Glomerular visceral epithelial cell (primary cell): ENCODE results near the gene SPP1.
"Not testable (repeated sequence)": the region's sequence is repeated elsewhere in the genome, so short reads cannot be mapped to it uniquely, and the experiment has no call there.

Experiments used
- DNase-seq: peaks from one replicate; pipeline ENCODE4 v3.0.0-alpha.2; 2016; ENCODE audit errors: extremely low spot score

Gene SPP1

DNA sequence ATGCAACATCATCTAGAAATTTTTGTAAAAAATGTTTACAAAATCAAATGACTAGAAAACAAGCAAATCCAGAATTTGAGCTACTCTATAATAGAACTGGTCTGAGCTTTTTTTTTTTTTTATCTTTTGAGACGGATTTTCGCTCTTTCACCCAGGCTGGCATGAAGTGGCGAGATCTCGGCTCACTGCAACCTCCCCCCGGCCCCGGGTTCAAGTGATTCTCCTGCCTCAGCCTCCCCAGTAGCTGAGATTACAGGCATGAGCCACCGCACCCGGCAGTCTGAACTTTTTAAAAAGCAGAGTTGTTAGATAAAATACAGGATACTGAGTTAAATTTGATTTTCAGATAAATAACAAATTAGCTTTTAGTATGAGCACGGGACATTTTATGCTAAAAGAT is 11.0 kb downstream of the SPP1 start:
- DNase-seq = no peak

GRCh38 chr4:87989765-87990164 is 14.3 kb downstream of the SPP1 start:
- no peak for DNase-seq

DNA sequence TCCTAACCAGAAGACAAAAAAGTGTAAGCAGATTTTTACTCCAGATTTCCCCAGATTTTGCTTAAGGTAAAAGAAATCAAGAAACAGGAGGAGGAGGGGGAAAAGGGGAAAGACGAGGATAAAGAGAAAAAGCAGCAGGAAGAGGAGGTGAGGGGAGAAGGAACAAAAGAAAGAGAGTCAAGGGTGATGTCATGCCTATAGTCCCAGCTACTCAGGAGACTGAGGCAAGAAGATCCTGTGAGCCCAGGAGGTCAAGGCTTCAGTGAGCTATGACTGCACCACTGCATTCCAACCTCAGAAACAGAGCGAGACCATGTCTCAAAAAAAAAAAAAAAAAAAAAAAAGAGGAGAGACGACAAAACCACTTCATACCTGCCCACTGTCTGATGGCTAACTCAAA is 19.9 kb downstream of the SPP1 start:
- no peak for DNase-seq

DNA sequence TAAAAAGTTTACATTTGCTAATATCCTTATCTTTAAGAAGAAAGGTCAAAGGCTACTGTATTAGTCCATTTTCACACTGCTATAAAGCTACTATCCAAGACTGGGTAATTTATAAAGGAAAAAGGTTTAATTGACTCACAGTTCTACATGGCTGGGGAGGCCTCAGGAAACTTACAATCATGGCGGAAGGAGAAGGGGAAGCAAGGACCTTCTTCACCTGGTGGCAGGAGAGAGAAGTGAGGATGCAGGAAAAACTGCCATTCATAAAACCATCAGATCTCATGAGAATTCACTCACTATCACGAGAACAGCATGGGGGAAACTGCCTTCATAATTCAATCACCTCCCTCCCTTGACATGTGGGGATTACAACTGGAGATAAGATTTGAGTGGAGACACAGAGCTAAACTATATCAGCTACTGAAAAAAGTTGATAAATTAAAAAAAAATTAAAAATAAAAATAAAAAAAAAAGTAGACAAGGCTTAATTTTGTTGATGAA is 23.7 kb downstream of the SPP1 start:
- not testable (repeated sequence) for DNase-seq

GRCh38 chr4:88001871-88002270 is 26.4 kb downstream of the SPP1 start:
- DNase-seq = no peak

DNA sequence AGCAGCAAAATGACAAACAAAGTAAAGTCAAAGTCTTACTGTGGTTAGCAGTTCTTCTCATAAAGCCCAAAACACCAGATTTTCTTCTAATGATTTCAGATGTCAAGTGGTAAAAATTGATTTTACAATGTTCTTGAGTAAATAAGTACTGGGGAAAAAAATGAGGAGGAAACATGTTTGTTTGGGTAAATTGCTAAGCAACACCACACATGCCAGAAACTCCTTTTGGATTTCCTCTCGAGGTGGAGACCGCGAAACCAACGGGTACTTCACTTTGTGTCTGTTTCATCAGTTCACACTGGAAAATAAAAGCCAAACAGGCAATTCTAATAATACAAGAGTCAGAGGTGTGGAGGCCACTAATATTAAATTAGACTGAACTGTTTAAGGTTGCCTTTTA is 27.3 kb downstream of the SPP1 start:
- no peak for DNase-seq

GRCh38 chr4:88003261-88003660 is 27.7 kb downstream of the SPP1 start:
- DNase-seq = no peak

DNA sequence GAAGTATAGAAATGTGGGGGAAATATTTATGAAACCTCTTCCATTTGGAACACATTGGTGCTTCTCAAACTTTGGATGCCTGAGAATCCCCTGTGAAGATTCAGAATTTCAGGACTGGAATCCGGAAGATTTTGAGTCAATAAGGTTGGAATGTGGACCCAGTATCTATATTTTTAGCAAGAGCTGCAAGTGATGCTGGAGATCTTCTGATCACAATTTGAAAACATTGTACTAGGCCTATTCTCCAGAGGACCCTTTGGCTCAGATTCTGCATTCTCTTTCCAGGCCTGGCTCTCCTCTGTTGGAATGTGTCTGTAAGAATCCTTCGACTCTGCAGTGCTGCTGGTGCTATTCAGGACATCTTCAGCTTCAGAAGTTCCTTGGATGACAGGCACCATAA is 29.6 kb downstream of the SPP1 start:
- DNase-seq = no peak

DNA sequence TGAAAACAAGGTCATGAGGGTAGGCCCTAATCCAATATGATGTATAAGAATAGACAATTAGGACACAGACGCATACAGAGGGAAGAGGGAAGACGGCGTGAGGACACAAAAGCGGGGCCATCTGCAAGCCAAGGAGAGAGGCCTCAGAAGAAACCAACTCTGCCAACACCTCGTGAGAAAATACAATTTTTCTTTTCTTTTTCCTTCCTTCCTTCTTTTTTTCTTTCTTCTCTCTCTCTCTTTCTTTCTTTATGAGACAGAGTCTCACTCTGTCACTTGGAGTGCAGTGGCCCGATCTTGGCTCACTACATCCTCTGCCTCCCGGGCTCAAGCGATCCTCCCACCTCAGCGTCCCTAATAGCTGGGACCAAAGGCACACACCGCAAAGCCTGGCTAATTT is 30.4 kb downstream of the SPP1 start:
- no peak for DNase-seq

GRCh38 chr4:88006956-88007303 is 31.4 kb downstream of the SPP1 start:
- no peak for DNase-seq

GRCh38 chr4:88007304-88008121 is 32.0 kb downstream of the SPP1 start, which contains the start of gene PKD2:
PKD2 (plus strand) TSS chr4:88007635; CDS start chr4:88007734, 99 bp downstream.
- DNase-seq = peak; percentile 85

DNA sequence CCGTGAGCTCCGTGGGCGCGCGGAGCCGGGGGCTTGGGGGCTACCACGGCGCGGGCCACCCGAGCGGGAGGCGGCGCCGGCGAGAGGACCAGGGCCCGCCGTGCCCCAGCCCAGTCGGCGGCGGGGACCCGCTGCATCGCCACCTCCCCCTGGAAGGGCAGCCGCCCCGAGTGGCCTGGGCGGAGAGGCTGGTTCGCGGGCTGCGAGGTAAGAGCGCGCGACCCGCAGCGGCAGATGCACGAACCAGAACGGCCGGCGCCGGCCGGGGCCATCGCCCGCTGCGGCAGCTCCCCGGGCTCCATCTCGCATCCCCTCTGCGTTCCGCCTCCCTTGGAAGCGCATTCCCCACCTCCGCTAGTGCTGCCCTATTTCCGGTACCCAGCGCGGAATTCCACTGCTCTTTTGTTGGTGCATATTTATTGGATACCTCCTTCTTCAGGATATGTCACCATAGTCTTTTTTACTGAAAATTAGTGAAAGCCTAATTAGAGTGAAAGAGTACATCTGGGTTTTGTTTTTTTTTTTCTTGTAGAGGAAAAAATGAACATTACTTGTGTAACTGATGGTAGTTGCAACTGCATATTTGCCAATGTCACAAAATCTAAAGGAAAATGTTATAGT is 32.7 kb downstream of the SPP1 start:
- DNase-seq = peak; percentile 57

GRCh38 chr4:88008743-88009171 is 33.2 kb downstream of the SPP1 start:
- peak; percentile 37 for DNase-seq

DNA sequence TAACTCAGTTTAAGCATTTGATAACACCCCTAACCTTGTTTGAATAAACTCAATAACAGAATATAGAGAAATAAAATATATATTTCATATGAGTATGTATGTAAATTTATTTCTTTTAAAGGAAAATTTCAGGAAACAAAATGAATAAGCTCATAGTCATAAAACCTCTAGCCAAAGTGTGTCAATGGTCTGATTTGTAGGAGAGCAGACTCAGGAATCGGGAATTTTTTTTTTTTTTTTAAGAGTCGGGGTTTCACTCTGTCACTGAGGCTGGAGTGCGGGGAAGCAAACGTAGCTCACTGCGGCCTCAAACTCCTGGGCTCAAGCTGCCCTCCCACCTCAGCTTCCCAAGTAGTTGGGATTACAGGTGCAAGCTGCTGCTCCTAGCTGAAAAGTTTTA is 34.4 kb downstream of the SPP1 start:
- DNase-seq = no peak

DNA sequence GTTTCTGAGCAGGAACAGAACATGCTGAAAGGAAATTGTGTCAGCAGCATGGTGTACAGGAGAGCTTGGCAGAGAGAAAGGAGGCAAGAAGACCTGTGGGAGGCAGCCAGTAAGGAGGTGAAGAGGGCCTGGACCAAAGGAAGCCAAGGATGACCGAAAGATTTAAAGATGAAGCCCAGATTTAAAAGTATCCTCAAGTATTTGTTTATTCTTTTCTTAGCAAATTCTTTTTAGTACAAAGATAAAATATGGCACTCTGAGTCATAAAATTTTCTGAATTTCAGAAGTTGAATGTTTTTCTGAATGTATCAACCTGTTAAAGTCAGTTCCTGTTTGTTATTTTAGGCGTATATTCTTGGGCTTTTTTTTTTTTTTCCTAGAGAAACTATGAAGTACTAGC is 35.5 kb downstream of the SPP1 start:
- no peak for DNase-seq

- DNase-seq = no peak
Measured at GRCh38 chr4:88012647-88013046, 37.1 kb downstream of the SPP1 start.

- no peak for DNase-seq
Measured at GRCh38 chr4:88014386-88014905, 38.9 kb downstream of the SPP1 start.

GRCh38 chr4:88015659-88016295 is 40.3 kb downstream of the SPP1 start:
- peak; percentile 51 for DNase-seq

- peak; percentile 84 for DNase-seq
Measured at GRCh38 chr4:88017516-88018297, 42.2 kb downstream of the SPP1 start.

DNA sequence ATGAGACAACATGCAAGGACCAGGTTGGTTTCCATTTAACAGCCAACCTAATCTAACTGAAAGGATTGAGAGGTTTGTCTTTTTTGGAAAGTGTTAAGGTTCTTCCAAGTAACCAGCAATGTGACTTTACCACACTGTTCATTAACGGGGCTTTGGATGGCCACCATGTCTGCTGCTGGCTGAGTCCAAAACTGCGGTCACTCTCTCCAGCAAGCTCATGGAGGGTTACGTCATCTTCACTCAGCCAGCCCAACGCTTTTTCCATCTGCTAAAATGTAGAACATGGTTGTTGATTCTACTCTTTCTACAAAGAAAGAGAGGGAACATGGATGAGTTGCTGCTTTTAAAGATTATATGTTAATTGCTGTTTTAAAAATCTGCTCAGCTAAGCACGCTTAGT is 43.0 kb downstream of the SPP1 start:
- DNase-seq = peak; percentile 81

- DNase-seq = no peak
Measured at GRCh38 chr4:88021824-88022223, 46.3 kb downstream of the SPP1 start.

DNA sequence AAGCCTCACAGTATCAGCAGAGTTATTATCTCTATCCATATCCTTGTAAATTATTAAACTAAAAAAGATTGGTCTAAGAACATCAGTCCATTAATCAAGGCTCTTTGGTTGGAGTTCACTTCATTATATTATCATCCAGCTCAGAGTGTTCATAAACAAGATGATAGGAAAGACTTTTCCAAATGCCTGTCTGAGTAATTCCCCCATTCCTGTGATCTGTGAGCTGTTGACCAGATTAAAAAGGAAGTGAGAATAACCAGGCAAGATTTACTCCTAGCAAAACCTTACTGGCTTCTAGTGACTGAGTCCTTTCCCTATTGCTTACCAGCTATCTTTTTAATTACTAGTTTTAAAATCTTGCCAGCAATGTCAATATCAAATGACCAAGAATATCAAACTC is 46.8 kb downstream of the SPP1 start:
- no peak for DNase-seq
